ENCODE results near the gene FHAD1.

- TF ChIP-seq CTCF (IDR thresholded peaks at IDR 0.05; ENCODE audit: low read depth, low read length), result no peak
- TF ChIP-seq EZH2phosphoT487 (IDR thresholded peaks at IDR 0.05; ENCODE audit: low read depth), result no peak
These were observed 1.2 kb downstream of the FHAD1 start for GRCh38 chr1:15248216-15248615.
